OCI-LY3 (cell line): ENCODE measurements around the gene POGZ.

Source experiments
- EZH2phosphoT487 ChIP-seq: fragments of 200-600 bp; shearing (Covaris generic); IDR thresholded peaks from 2 replicates; pipeline ENCODE4 v1.6.1; 2018; ENCODE audit warnings: antibody characterized with exemption, mixed run types, low read depth
- TF ChIP-seq, protein P1 (sequence below): fragments of 200-600, 300-600 bp; sonication (generic); IDR thresholded peaks from 2 replicates; pipeline ENCODE4 v1.5.1; 2014; ENCODE audit warnings: antibody characterized with exemption, low read length, low read depth

DNA sequence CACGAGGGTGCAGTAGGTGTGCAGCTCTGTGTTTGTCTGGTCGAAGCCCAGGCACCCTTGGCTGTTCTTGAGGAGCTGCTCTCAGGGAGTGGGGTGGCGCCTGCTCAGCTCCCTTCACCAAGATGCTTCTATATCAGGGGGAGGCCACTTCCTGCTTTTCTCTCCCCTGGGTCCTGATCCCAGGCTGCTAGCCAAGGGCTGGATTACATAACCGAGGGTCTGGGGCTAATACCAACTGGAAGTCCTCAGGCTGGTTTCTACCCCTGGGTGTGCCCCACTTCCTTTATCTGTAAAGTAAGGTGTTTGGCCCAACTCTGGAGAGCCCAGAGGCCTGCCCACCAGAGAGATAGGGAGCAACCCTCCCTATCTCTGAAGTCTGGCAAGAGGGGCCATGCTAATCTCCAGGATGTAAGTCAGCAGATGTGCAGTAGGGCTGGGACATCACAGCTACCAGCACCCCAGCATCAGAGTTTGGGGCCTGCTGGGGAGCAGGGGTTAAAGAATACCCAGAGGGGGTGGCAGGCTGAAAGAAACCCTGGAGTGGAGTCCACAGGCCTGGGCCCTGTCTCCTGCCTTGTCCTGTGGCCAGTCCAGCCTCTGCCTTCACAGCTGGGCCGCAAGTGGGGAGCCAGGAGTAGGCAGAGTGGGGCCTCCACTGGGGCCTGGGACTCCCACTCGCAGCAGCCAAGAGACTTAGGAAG lies 88.9 kb downstream of the POGZ start:
- TF ChIP-seq, protein P1, sequence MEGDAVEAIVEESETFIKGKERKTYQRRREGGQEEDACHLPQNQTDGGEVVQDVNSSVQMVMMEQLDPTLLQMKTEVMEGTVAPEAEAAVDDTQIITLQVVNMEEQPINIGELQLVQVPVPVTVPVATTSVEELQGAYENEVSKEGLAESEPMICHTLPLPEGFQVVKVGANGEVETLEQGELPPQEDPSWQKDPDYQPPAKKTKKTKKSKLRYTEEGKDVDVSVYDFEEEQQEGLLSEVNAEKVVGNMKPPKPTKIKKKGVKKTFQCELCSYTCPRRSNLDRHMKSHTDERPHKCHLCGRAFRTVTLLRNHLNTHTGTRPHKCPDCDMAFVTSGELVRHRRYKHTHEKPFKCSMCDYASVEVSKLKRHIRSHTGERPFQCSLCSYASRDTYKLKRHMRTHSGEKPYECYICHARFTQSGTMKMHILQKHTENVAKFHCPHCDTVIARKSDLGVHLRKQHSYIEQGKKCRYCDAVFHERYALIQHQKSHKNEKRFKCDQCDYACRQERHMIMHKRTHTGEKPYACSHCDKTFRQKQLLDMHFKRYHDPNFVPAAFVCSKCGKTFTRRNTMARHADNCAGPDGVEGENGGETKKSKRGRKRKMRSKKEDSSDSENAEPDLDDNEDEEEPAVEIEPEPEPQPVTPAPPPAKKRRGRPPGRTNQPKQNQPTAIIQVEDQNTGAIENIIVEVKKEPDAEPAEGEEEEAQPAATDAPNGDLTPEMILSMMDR = no peak
- no peak for TF ChIP-seq EZH2phosphoT487
